ENCODE results near the gene EME2. TPM values are rescaled to one million over a fixed set of nuclear protein-coding genes. Genes with fewer than 3 reads are reported as not detected.

Gene EME2
- total and polyA plus RNA-seq, 2 of the 13 experiments (the other 11 are each of a cell fraction or from before 2014, with no cell fraction given), result 4.4 to 7.6 TPM

DNA sequence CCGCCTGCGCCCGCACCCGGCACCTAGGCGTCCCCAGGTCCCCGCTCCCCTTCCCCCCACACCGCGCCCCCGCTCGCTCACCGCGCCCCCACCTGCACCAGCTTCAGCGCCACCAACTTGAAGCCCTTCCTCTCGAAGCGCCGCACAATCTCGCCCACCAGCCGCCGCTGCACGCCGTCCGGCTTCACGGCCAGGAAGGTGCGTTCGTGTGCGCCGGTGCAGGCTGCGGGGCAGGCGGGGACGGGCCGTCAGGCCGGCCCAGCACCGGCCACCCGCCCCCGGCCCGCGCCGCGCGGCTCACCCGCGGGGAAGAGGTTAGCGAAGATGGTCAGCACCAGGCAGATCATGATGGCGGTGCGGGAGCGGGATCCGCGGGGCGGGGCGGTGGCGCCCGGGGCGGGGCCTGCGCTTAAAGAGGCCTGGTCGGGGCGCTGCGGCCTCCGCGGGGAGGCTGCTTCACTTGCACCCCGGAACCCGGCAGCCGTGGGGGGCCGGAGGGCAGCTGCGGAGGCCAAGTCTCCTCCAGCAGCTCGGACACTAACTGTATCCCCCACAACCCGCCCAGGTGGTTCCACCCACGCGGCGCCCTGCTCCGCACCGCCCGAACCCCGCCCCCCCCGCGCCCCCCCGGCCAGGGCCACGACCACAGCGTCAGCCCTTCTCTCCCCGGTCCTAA lies 1.3 kb upstream of the EME2 start, which contains the start of gene NME3 (continued):
- TF ChIP-seq, protein P1, sequence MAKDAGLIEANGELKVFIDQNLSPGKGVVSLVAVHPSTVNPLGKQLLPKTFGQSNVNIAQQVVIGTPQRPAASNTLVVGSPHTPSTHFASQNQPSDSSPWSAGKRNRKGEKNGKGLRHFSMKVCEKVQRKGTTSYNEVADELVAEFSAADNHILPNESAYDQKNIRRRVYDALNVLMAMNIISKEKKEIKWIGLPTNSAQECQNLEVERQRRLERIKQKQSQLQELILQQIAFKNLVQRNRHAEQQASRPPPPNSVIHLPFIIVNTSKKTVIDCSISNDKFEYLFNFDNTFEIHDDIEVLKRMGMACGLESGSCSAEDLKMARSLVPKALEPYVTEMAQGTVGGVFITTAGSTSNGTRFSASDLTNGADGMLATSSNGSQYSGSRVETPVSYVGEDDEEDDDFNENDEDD (CRISPR knock-in tag; IDR thresholded peaks at IDR 0.05; ENCODE audit: borderline replicate concordance), result no peak
- TF ChIP-seq KLF9 (CRISPR knock-in tag; IDR thresholded peaks at IDR 0.05; ENCODE audit: low read depth) (no peak), ZNF768 (CRISPR knock-in tag; IDR thresholded peaks at IDR 0.05) (no peak), RBAK (CRISPR knock-in tag; IDR thresholded peaks at IDR 0.05) (no peak), IKZF4 (CRISPR knock-in tag; IDR thresholded peaks at IDR 0.05; ENCODE audit: borderline replicate concordance, low read depth, not compliant biosample characterization) (no peak), MEF2D (CRISPR knock-in tag; IDR thresholded peaks at IDR 0.05) (no peak), ZNF616 (CRISPR knock-in tag; IDR thresholded peaks at IDR 0.05; ENCODE audit: low read depth) (no peak), ZNF776 (CRISPR knock-in tag; IDR thresholded peaks at IDR 0.05) (no peak), TAF1 (CRISPR knock-in tag; IDR thresholded peaks at IDR 0.05) (no peak)
- TF ChIP-seq, protein P2, sequence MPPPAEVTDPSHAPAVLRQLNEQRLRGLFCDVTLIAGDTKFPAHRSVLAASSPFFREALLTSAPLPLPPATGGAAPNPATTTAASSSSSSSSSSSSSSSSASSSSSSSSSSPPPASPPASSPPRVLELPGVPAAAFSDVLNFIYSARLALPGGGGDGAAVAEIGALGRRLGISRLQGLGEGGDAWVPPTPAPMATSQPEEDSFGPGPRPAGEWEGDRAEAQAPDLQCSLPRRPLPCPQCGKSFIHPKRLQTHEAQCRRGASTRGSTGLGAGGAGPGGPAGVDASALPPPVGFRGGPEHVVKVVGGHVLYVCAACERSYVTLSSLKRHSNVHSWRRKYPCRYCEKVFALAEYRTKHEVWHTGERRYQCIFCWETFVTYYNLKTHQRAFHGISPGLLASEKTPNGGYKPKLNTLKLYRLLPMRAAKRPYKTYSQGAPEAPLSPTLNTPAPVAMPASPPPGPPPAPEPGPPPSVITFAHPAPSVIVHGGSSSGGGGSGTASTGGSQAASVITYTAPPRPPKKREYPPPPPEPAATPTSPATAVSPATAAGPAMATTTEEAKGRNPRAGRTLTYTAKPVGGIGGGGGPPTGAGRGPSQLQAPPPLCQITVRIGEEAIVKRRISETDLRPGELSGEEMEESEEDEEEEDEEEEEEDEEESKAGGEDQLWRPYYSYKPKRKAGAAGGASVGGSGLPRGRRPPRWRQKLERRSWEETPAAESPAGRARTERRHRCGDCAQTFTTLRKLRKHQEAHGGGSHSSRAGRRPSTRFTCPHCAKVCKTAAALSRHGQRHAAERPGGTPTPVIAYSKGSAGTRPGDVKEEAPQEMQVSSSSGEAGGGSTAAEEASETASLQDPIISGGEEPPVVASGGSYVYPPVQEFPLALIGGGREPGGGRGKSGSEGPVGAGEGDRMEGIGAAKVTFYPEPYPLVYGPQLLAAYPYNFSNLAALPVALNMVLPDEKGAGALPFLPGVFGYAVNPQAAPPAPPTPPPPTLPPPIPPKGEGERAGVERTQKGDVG (CRISPR knock-in tag; IDR thresholded peaks at IDR 0.05; ENCODE audit: borderline replicate concordance), result no peak
- TF ChIP-seq, protein P3, sequence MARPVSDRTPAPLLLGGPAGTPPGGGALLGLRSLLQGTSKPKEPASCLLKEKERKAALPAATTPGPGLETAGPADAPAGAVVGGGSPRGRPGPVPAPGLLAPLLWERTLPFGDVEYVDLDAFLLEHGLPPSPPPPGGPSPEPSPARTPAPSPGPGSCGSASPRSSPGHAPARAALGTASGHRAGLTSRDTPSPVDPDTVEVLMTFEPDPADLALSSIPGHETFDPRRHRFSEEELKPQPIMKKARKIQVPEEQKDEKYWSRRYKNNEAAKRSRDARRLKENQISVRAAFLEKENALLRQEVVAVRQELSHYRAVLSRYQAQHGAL (CRISPR knock-in tag; IDR thresholded peaks at IDR 0.05; ENCODE audit: not compliant biosample characterization), result no peak
- TF ChIP-seq, protein P4, sequence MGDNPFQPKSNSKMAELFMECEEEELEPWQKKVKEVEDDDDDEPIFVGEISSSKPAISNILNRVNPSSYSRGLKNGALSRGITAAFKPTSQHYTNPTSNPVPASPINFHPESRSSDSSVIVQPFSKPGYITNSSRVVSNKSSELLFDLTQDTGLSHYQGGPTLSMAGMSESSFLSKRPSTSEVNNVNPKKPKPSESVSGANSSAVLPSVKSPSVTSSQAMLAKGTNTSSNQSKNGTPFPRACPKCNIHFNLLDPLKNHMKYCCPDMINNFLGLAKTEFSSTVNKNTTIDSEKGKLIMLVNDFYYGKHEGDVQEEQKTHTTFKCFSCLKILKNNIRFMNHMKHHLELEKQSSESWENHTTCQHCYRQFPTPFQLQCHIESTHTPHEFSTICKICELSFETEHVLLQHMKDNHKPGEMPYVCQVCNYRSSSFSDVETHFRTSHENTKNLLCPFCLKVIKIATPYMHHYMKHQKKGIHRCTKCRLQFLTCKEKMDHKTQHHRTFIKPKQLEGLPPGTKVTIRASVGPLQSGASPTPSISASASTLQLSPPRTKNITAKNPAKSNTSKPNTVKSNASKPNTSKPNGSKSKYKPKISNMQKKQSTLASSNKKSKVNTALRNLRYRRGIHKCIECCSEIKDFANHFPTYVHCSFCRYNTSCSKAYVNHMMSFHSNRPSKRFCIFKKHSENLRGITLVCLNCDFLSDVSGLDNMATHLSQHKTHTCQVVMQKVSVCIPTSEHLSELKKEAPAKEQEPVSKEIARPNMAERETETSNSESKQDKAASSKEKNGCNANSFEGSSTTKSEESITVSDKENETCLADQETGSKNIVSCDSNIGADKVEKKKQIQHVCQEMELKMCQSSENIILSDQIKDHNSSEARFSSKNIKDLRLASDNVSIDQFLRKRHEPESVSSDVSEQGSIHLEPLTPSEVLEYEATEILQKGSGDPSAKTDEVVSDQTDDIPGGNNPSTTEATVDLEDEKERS (CRISPR knock-in tag; IDR thresholded peaks at IDR 0.05), result no peak
- TF ChIP-seq, protein P5, sequence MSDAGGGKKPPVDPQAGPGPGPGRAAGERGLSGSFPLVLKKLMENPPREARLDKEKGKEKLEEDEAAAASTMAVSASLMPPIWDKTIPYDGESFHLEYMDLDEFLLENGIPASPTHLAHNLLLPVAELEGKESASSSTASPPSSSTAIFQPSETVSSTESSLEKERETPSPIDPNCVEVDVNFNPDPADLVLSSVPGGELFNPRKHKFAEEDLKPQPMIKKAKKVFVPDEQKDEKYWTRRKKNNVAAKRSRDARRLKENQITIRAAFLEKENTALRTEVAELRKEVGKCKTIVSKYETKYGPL (CRISPR knock-in tag; IDR thresholded peaks at IDR 0.05), result no peak
- TF ChIP-seq, protein P6, sequence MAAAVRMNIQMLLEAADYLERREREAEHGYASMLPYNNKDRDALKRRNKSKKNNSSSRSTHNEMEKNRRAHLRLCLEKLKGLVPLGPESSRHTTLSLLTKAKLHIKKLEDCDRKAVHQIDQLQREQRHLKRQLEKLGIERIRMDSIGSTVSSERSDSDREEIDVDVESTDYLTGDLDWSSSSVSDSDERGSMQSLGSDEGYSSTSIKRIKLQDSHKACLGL (CRISPR knock-in tag; IDR thresholded peaks at IDR 0.05), result no peak; the same call in 1 of the 2 replicates
- TF ChIP-seq, protein P7, sequence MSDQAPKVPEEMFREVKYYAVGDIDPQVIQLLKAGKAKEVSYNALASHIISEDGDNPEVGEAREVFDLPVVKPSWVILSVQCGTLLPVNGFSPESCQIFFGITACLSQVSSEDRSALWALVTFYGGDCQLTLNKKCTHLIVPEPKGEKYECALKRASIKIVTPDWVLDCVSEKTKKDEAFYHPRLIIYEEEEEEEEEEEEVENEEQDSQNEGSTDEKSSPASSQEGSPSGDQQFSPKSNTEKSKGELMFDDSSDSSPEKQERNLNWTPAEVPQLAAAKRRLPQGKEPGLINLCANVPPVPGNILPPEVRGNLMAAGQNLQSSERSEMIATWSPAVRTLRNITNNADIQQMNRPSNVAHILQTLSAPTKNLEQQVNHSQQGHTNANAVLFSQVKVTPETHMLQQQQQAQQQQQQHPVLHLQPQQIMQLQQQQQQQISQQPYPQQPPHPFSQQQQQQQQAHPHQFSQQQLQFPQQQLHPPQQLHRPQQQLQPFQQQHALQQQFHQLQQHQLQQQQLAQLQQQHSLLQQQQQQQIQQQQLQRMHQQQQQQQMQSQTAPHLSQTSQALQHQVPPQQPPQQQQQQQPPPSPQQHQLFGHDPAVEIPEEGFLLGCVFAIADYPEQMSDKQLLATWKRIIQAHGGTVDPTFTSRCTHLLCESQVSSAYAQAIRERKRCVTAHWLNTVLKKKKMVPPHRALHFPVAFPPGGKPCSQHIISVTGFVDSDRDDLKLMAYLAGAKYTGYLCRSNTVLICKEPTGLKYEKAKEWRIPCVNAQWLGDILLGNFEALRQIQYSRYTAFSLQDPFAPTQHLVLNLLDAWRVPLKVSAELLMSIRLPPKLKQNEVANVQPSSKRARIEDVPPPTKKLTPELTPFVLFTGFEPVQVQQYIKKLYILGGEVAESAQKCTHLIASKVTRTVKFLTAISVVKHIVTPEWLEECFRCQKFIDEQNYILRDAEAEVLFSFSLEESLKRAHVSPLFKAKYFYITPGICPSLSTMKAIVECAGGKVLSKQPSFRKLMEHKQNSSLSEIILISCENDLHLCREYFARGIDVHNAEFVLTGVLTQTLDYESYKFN (CRISPR knock-in tag; conservative IDR thresholded peaks at IDR 0.05), result no peak

All from HepG2 (cell line).